ENCODE measurements around the gene FAM168B. TPM values are rescaled to one million over a fixed set of nuclear protein-coding genes. Genes with fewer than 3 reads are reported as not detected.

FAM168B gene
- polyA plus RNA-seq, 1 of the 3 experiments (the other 2 are of a cell fraction): 72.7 TPM

DNA sequence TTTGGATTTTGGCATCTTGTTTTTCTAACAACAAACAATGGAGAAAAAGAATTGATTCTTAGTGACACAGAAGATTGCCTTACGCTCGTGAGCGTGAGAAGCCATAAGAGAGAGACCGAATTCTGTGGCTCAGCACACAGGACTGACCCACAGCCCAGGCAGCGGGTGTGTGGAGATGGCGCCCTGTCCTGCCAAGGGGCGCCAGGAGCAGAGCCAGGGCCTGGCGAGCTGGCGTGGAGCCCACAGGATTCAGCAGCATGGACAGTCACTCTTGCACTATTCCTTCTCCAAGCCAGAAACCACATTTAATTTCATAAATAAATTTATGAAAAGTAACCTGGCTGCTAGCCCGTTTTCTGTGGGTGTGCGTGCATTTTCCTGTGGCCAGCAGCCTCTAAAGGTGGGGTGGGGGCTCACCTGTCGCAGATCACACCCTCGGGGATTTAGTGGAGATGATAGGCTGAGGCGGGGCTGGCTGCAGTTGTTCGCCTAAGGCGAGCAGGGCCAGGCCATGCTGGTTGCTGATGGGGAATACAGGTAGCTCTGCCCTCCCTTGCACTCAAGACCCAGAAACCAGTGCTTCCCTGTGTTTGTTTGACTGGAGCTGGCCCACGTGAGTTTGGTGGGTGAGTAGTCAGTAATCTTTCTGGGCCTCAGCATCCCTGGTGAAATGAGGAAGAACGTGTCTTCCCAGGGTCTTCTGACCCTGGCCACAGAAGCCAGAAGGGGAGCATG lies 46.2 kb downstream of the FAM168B start:
- no peaks in the 10 kb centered on the region for H3F3A ChIP-seq (replicated peaks; ENCODE audit: insufficient read depth)
- no peak overlapping the region for H3K9ac ChIP-seq
- H3K9me3 ChIP-seq: no peaks in the 10 kb centered on the region
- no peak overlapping the region for H3K4me3 ChIP-seq (ENCODE audit: low read depth in 2 of 2, low read length in 1 of 2)
- no peaks in the 10 kb centered on the region for H3K27me3 ChIP-seq (ENCODE audit: insufficient read depth)
- H3K4me2 ChIP-seq: no peak overlapping the region
- WGBS (ENCODE audit: low lambda C conversion rate): 87% methylated on average over 16 of the region's 18 CpGs
- H3K36me3 ChIP-seq (replicated peaks in 1 of 2; ENCODE audit: control insufficient read depth in 1 of 2, insufficient read depth in 2 of 2, low read length in 1 of 2): peaks cover 36 to 61% of the 10 kb centered on the region in 2 experiments
- peaks cover 34% of the 10 kb centered on the region for H4K20me1 ChIP-seq (ENCODE audit: insufficient read depth)
- peak overlapping the region in 1 of 2 experiments; percentile 77; a peak in 2 of 4 replicates for H3K27ac ChIP-seq (ENCODE audit: low read depth in 2 of 2, low read length in 1 of 2)
- CTCF ChIA-PET: interaction anchor here (0.9 to 1.4 kb wide), 3 partner anchors 16 to 83 kb away, joined by 3 to 6 read pairs (median 3); no protein-coding TSS in a partner anchor
- H3K79me2 ChIP-seq (ENCODE audit: insufficient read depth): peaks cover 23% of the 10 kb centered on the region
- H3K4me1 ChIP-seq (ENCODE audit: control insufficient read depth in 1 of 2, insufficient read depth in 2 of 2, low read depth in 1 of 2, low read length in 1 of 2): peaks cover 0 to 48% of the 10 kb centered on the region in 2 experiments; a peak in 1 of 4 replicates
- H3K9me2 ChIP-seq: no peaks in the 10 kb centered on the region
- POLR2A ChIA-PET: interaction anchor here (1.6 kb wide), 1 partner anchor 45 kb away, joined by 4 read pairs; no protein-coding TSS in a partner anchor
- TF ChIP-seq, protein P1, sequence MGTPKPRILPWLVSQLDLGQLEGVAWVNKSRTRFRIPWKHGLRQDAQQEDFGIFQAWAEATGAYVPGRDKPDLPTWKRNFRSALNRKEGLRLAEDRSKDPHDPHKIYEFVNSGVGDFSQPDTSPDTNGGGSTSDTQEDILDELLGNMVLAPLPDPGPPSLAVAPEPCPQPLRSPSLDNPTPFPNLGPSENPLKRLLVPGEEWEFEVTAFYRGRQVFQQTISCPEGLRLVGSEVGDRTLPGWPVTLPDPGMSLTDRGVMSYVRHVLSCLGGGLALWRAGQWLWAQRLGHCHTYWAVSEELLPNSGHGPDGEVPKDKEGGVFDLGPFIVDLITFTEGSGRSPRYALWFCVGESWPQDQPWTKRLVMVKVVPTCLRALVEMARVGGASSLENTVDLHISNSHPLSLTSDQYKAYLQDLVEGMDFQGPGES (IDR thresholded peaks at IDR 0.05; ENCODE audit: low read depth, low read length): no peak
- TF ChIP-seq NFIC (IDR thresholded peaks at IDR 0.05; ENCODE audit: borderline replicate concordance) (peak; percentile 11; the same call in 1 of the 2 replicates), MXI1 (IDR thresholded peaks at IDR 0.05; ENCODE audit: low read depth, low read length) (peak; percentile 49; the same call in 1 of the 2 replicates), EP300 (IDR thresholded peaks at IDR 0.05; ENCODE audit: borderline replicate concordance in 1 of 2, low read depth in 1 of 2, low read length in 1 of 2) (peak in 1 of 2 experiments; percentile 53; a peak in 2 of 4 replicates), CHD2 (IDR thresholded peaks at IDR 0.05; ENCODE audit: low read length, partially characterized antibody) (peak; percentile 41)
- TF ChIP-seq, protein P2, sequence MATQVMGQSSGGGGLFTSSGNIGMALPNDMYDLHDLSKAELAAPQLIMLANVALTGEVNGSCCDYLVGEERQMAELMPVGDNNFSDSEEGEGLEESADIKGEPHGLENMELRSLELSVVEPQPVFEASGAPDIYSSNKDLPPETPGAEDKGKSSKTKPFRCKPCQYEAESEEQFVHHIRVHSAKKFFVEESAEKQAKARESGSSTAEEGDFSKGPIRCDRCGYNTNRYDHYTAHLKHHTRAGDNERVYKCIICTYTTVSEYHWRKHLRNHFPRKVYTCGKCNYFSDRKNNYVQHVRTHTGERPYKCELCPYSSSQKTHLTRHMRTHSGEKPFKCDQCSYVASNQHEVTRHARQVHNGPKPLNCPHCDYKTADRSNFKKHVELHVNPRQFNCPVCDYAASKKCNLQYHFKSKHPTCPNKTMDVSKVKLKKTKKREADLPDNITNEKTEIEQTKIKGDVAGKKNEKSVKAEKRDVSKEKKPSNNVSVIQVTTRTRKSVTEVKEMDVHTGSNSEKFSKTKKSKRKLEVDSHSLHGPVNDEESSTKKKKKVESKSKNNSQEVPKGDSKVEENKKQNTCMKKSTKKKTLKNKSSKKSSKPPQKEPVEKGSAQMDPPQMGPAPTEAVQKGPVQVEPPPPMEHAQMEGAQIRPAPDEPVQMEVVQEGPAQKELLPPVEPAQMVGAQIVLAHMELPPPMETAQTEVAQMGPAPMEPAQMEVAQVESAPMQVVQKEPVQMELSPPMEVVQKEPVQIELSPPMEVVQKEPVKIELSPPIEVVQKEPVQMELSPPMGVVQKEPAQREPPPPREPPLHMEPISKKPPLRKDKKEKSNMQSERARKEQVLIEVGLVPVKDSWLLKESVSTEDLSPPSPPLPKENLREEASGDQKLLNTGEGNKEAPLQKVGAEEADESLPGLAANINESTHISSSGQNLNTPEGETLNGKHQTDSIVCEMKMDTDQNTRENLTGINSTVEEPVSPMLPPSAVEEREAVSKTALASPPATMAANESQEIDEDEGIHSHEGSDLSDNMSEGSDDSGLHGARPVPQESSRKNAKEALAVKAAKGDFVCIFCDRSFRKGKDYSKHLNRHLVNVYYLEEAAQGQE (IDR thresholded peaks at IDR 0.05; ENCODE audit: low read depth, low read length): no peak
- H2AFZ ChIP-seq (ENCODE audit: low read depth): no peak overlapping the region
- peak; percentile 84 for DNase-seq

All from SK-N-SH (cell line).